VCaP (cell line): Measurements from ENCODE around the gene TSHR.
"Not testable (repeated sequence)": the region's sequence is repeated elsewhere in the genome, so short reads cannot be mapped to it uniquely, and the experiment has no call there.

Experiments
- H3K27ac ChIP-seq: fragments of 450-650 bp; 2 replicates; pipeline ENCODE4 v1.5.1; 2017
- CTCF ChIP-seq: fragments of 450-650 bp; conservative IDR thresholded peaks from 2 replicates; pipeline ENCODE4 v1.5.1; 2017; ENCODE audit warnings: mild to moderate bottlenecking, moderate library complexity

The TSHR gene

GRCh38 chr14:80955416-80955941 lies at the start of gene TSHR:
TSS of gene TSHR (plus strand) at chr14:80955621. CDS start at chr14:80955681, 60 bp downstream.
- no peak for TF ChIP-seq CTCF
- H3K27ac ChIP-seq: no peak within 1 kb of the TSS

- H3K27ac ChIP-seq: no peak overlapping the region
- TF ChIP-seq CTCF: no peak
Observed at GRCh38 chr14:80906336-80906735, 49.1 kb upstream of the TSHR start.

- H3K27ac ChIP-seq: no peak overlapping the region
Observed at GRCh38 chr14:80906946-80907345, 48.5 kb upstream of the TSHR start.

GRCh38 chr14:80912013-80912412 lies 43.4 kb upstream of the TSHR start:
- not testable (repeated sequence) for H3K27ac ChIP-seq

More at GRCh38 chr14:80906946-80907345, 48.5 kb upstream of the TSHR start:
- TF ChIP-seq CTCF: no peak

GRCh38 chr14:80919622-80920021 lies 35.8 kb upstream of the TSHR start:
- no peak for TF ChIP-seq CTCF
- H3K27ac ChIP-seq: no peak overlapping the region

DNA sequence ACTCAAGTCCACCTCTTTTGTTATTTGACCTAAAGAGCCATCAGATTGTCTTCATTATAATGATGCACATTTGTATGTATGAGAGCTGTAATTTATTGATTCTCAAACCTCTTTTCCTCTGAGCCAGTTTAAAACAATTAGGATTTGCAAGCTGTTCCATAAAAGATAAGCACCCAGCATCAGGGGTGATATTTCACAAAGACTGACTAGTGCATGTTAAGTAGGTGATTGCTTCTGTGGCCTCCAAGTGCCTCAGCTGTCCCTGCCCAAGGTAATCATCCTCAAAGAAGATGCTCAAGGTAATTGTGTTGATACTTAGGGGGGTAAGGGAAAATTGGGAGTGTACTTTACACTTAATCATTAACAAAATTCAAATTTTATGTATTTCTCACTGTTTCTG lies 32.1 kb upstream of the TSHR start:
- no peak overlapping the region for H3K27ac ChIP-seq
- TF ChIP-seq CTCF: no peak

DNA sequence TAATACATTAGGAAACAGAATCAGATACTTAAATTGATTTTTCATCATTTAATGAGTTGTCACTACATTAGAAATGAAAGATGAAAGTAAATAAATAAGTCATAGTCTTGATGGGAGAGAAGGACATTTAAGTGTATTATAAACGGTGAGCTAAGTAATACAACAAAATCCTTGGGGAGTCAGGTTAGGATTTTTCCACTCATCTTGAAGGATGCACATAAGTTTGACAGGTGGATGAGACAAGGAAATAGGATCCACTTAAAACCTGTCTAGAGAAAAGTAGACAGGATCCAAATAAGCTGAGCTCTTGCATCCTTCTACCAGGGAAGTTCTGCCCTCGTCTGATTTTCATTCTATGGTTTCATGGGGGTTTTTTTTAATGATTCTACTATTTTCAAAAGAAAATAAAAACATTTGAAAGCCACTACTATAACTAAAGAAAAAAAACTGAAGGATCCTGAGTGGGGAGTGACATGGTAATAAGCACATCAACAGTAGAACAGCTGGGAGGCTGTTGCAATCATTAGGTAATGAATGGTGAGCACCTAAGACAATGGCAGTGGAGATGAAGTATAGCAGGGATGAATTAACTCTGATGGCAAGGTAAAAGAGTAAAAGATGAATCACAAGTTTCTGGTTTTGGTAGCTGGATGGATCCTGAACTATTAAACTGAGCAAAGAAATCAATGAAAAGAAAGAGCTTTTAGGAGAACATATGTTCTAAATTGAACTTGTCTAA lies 30.9 kb upstream of the TSHR start:
- no peak overlapping the region for H3K27ac ChIP-seq
- no peak for TF ChIP-seq CTCF

GRCh38 chr14:80926397-80927082 lies 28.9 kb upstream of the TSHR start:
- no peak overlapping the region for H3K27ac ChIP-seq

More at GRCh38 chr14:80926397-80927082, 28.9 kb upstream of the TSHR start:
- TF ChIP-seq CTCF: no peak
